Transverse colon (tissue), 4 donors: ENCODE data around the gene ENTR1. TPM values are rescaled to one million over a fixed set of nuclear protein-coding genes. Genes with fewer than 3 reads are reported as not detected.

Experiments used
- DNase-seq: peaks from one replicate; pipeline ENCODE4 v3.0.0-alpha.2; 2019
- H3K27ac ChIP-seq, 4 donors: fragments of 200-600 bp; sonication (generic); 2 replicates each; pipeline ENCODE4 v1.5.1; 2016 to 2018; ENCODE audit warnings: inconsistent platforms in 4 of 4
- H3K27me3 ChIP-seq: fragments of 200-600 bp; sonication (generic); 2 replicates; pipeline ENCODE4 v1.5.1; 2017; ENCODE audit warnings: inconsistent platforms
- H3K36me3 ChIP-seq, 4 donors: fragments of 200-600 bp; sonication (generic); 2 replicates each; pipeline ENCODE4 v1.5.1; 2017 to 2019; ENCODE audit warnings: inconsistent platforms in 4 of 4
- H3K4me1 ChIP-seq, 4 donors: fragments of 200-600 bp; sonication (generic); 2 replicates each; pipeline ENCODE4 v1.5.1; 2017 to 2020; ENCODE audit warnings: inconsistent platforms in 4 of 4
- H3K4me3 ChIP-seq, 4 donors: fragments of 200-600 bp; sonication (generic); 1 replicate in 1 of 4; 2 replicates in 3 of 4; pipeline versions ENCODE4 v1.5.1 to v1.6.1; 2017 to 2019; ENCODE audit warnings: inconsistent platforms in 4 of 4
- H3K9me3 ChIP-seq, 2 donors: fragments of 200-600 bp; sonication (generic); 2 replicates each; pipeline ENCODE4 v1.5.1; 2017 to 2019; ENCODE audit warnings: inconsistent platforms in 2 of 2
- EP300 ChIP-seq: sonication (generic); formaldehyde crosslinking; IDR thresholded peaks from one replicate; pipeline ENCODE4 v1.6.1; 2017; ENCODE audit warnings: antibody characterized with exemption, low read depth
- POLR2A ChIP-seq: fragments of 450-650 bp; IDR thresholded peaks from one replicate; pipeline ENCODE4 v1.6.1; 2016; ENCODE audit warnings: antibody characterized with exemption, mild to moderate bottlenecking, moderate library complexity
- POLR2AphosphoS5 ChIP-seq, 3 donors: sonication (generic); formaldehyde crosslinking; IDR thresholded peaks; one replicate each; pipeline ENCODE4 v1.6.1; 2016; ENCODE audit warnings: antibody characterized with exemption in 3 of 3
- WGBS, 2 donors: methylation state at CpG; one replicate each; pipeline ENCODE4 v1.1.5; 2018; ENCODE audit warnings: low coverage in 1 of 2; 5-methylcytosine and 5-hydroxymethylcytosine counted together
- in situ Hi-C, 4 donors: fragments of 200-750 bp; cut with MboI; loops; one replicate each; pipeline versions ENCODE4 v1.15.0 to v1.15.1; 2017; ENCODE audit warnings: low sequenced_read_pairs in 3 of 4, low pct_ligation_motif_present in 1 of 4, low pct_unique_long_range_greater_than_20kb in 1 of 4
- intact Hi-C: fragments of 100-400 bp; cut with DNase I; formaldehyde crosslinking; loops from one replicate; pipeline ENCODE4 v1.15.1; 2023; ENCODE audit warnings: low total_unique reads
- total RNA-seq, 4 donors: library from RNA; depleted of rRNA; stranded (reverse); fragments of >200 nt; gene quantifications; one replicate each; pipeline ENCODE4 v1.1.0, GENCODE V29; 2016
- TF ChIP-seq, protein P1 (sequence below), 5 experiments: fragments of 200-600 bp in 3 of 5; fragments of 450-650 bp in 2 of 5; sonication (generic) in 3 of 5; IDR thresholded peaks; 1 replicate in 2 of 5; 2 replicates in 3 of 5; pipeline ENCODE4 v1.5.1; 2016 to 2017; ENCODE audit warnings: antibody characterized with exemption in 5 of 5, inconsistent platforms in 3 of 5, mild to moderate bottlenecking in 2 of 5, moderate library complexity in 1 of 5

ENTR1 gene
- total RNA-seq, 4 donors from 2014 or later, result 23.6 to 74.6 (median 40.9) TPM

DNA sequence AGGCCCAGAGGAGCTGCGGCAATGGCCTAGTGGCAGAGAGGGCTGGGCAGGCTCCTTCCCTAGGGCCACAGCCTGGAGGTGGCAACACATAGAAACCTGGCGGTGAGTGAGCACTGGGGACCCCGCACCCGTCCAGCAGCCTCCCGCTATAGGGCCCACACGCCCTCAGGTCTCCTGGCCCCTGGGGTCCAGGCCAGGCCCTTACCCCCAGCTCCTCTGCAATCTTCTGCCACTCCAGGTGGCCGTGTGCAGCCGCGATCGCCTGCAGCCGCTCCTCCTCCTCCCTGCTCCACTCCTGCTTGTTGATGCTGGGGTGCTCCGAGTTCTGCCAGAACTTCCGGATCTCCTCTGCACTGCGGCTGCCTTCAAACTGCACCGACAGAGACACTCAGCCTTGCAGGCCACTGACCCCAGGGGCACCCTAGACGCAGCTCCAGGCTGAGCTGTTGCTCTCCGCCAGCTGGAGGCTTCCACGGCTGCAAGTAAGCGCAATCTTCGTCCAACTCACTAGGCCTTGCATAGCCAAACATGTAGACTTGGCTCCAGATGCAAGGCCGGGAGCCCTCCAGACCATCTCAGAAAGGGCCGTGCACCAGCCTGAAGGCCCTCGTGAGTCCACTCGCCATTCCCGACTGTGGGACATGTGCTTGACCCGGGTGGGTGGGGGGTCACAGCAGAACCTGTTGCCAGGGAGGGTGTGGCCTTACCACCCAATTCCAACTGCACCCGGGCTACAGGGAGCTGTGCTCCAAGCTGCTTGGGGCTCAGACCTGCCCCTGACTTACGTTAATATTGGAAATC, 18.5 kb downstream of the ENTR1 start:
- TF ChIP-seq, protein P1, sequence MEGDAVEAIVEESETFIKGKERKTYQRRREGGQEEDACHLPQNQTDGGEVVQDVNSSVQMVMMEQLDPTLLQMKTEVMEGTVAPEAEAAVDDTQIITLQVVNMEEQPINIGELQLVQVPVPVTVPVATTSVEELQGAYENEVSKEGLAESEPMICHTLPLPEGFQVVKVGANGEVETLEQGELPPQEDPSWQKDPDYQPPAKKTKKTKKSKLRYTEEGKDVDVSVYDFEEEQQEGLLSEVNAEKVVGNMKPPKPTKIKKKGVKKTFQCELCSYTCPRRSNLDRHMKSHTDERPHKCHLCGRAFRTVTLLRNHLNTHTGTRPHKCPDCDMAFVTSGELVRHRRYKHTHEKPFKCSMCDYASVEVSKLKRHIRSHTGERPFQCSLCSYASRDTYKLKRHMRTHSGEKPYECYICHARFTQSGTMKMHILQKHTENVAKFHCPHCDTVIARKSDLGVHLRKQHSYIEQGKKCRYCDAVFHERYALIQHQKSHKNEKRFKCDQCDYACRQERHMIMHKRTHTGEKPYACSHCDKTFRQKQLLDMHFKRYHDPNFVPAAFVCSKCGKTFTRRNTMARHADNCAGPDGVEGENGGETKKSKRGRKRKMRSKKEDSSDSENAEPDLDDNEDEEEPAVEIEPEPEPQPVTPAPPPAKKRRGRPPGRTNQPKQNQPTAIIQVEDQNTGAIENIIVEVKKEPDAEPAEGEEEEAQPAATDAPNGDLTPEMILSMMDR (IDR thresholded peaks at IDR 0.05), result no peak
- TF ChIP-seq EP300 (no peak), POLR2AphosphoS5 (IDR thresholded peaks at IDR 0.05) (no peak), POLR2A (no peak)
- peaks cover 0 to 34% (median 15%) of the 10 kb centered on the region in 4 donors for H3K36me3 ChIP-seq

GRCh38 chr9:136389396-136389795, 21.0 kb downstream of the ENTR1 start:
- H3K36me3 ChIP-seq, result peaks cover 0 to 26% (median 15%) of the 10 kb centered on the region in 4 donors
- no peak overlapping the region for H3K4me3 ChIP-seq
- WGBS, 2 donors, result 80 to 88% methylated on average over 8 to 14 of the region's 14 CpGs
- TF ChIP-seq EP300, result no peak
- TF ChIP-seq, protein P1 (IDR thresholded peaks at IDR 0.05), result no peak
- no peak for DNase-seq
- no peaks in the 10 kb centered on the region for H3K27me3 ChIP-seq
- intact Hi-C loops (no loop called here), in situ Hi-C loops (no loop called here)
- no peaks in the 10 kb centered on the region for H3K9me3 ChIP-seq
- H3K4me1 ChIP-seq, result no peaks in the 10 kb centered on the region
- no peak overlapping the region for H3K27ac ChIP-seq

More for the DNA sequence above, 18.5 kb downstream of the ENTR1 start:
- Histone ChIP-seq H3K27me3 (no peaks in the 10 kb centered on the region), H3K9me3 (no peaks in the 10 kb centered on the region), H3K4me1 (peaks cover 0 to 16% (median 12%) of the 10 kb centered on the region in 4 donors), H3K27ac (no peak overlapping the region), H3K4me3 (no peak overlapping the region)
- no peak for DNase-seq
- in situ Hi-C loops (no loop called here), intact Hi-C loops (no loop called here)
- 94 to 100% methylated on average over 2 to 24 of the region's 28 CpGs for WGBS, 2 donors

GRCh38 chr9:136387217-136387616, 23.2 kb downstream of the ENTR1 start:
- 97 to 100% methylated on average over 2 to 19 of the region's 19 CpGs for WGBS, 2 donors
- no peaks in the 10 kb centered on the region for H3K9me3 ChIP-seq
- H3K27me3 ChIP-seq, result no peaks in the 10 kb centered on the region
- TF ChIP-seq POLR2AphosphoS5 (IDR thresholded peaks at IDR 0.05) (no peak), POLR2A (no peak), EP300 (no peak)
- TF ChIP-seq, protein P1 (IDR thresholded peaks at IDR 0.05), result no peak
- H3K4me1 ChIP-seq, result no peaks in the 10 kb centered on the region
- H3K27ac ChIP-seq, result no peak overlapping the region
- intact Hi-C loops, result no loop called here
- in situ Hi-C loops, result no loop called here
- no peak for DNase-seq
- H3K4me3 ChIP-seq, result no peak overlapping the region
- H3K36me3 ChIP-seq, result peaks cover 0 to 32% (median 14%) of the 10 kb centered on the region in 4 donors

GRCh38 chr9:136386018-136386417, 24.4 kb downstream of the ENTR1 start:
- in situ Hi-C loops (no loop called here), intact Hi-C loops (no loop called here)
- no peaks in the 10 kb centered on the region for H3K9me3 ChIP-seq
- TF ChIP-seq POLR2A (no peak), POLR2AphosphoS5 (IDR thresholded peaks at IDR 0.05) (no peak), EP300 (no peak)
- H3K27me3 ChIP-seq, result no peaks in the 10 kb centered on the region
- DNase-seq, result no peak
- H3K4me3 ChIP-seq, result no peak overlapping the region
- no peak overlapping the region for H3K27ac ChIP-seq
- no peaks in the 10 kb centered on the region for H3K4me1 ChIP-seq
- H3K36me3 ChIP-seq, result peaks cover 0 to 26% (median 12%) of the 10 kb centered on the region in 4 donors
- WGBS, 2 donors, result 80% methylated on average over 12 to 13 of the region's 13 CpGs
